ENCODE data around the gene SPTSSA.

Gene SPTSSA

DNA sequence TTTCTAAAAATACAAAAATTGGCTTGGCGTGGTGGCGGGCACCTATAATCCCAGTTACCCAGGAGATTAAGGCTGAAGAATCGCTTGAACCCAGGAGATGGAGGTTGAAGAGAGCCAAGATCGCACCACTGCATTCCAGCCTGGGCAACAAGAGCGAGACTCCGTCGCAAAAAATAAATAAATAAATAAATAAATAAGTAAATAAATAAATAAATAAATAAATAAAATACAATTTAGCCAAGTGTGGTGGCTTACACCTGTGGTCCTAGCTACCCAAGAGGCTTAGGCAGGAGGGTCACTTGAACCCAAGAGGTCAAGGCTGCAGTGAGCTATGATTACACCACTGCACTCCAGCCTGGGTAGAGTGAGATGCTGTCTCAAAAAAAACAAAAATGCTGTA is 26.5 kb upstream of the SPTSSA start:
- Histone ChIP-seq H3K4me3 (ENCODE audit: low read depth, low read length) (no peak overlapping the region), H3K9me3 (ENCODE audit: control insufficient read depth, insufficient read depth, low read depth, low read length) (no peaks in the 10 kb centered on the region), H3K4me1 (ENCODE audit: control insufficient read depth, insufficient read depth, low read length) (no peaks in the 10 kb centered on the region), H3K36me3 (ENCODE audit: control insufficient read depth in 2 of 2, insufficient read depth in 1 of 2, low read length in 2 of 2) (no peaks in the 10 kb centered on the region), H3K27ac (ENCODE audit: extremely low read depth, low read depth, low read length) (no peak overlapping the region)
- POLR2A ChIA-PET, result no interaction called here
- CTCF ChIA-PET, result no interaction called here
- no peak for TF ChIP-seq KLF10 (tag by site-specific recombination; IDR thresholded peaks at IDR 0.05)
- TF ChIP-seq ZFP69B (tag by site-specific recombination; IDR thresholded peaks at IDR 0.05), result no peak
- TF ChIP-seq ZNF433 (tag by site-specific recombination; IDR thresholded peaks at IDR 0.05; ENCODE audit: low read depth), result peak; percentile 15; the same call in 1 of the 2 replicates
- TF ChIP-seq ZNF426 (tag by site-specific recombination; IDR thresholded peaks at IDR 0.05), result peak; percentile 60
- TF ChIP-seq YY2 (tag by site-specific recombination; IDR thresholded peaks at IDR 0.05), result no peak
- no peak for TF ChIP-seq ZNF571 (tag by site-specific recombination; IDR thresholded peaks at IDR 0.05)
- TF ChIP-seq ZNF223 (tag by site-specific recombination; IDR thresholded peaks at IDR 0.05), result no peak
- TF ChIP-seq, protein P1, sequence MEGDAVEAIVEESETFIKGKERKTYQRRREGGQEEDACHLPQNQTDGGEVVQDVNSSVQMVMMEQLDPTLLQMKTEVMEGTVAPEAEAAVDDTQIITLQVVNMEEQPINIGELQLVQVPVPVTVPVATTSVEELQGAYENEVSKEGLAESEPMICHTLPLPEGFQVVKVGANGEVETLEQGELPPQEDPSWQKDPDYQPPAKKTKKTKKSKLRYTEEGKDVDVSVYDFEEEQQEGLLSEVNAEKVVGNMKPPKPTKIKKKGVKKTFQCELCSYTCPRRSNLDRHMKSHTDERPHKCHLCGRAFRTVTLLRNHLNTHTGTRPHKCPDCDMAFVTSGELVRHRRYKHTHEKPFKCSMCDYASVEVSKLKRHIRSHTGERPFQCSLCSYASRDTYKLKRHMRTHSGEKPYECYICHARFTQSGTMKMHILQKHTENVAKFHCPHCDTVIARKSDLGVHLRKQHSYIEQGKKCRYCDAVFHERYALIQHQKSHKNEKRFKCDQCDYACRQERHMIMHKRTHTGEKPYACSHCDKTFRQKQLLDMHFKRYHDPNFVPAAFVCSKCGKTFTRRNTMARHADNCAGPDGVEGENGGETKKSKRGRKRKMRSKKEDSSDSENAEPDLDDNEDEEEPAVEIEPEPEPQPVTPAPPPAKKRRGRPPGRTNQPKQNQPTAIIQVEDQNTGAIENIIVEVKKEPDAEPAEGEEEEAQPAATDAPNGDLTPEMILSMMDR (tag by site-specific recombination; IDR thresholded peaks at IDR 0.05), result no peak
- TF ChIP-seq GLI4 (tag by site-specific recombination; IDR thresholded peaks at IDR 0.05), result no peak
- peak; percentile 65 for TF ChIP-seq ZNF555 (tag by site-specific recombination; conservative IDR thresholded peaks at IDR 0.05)
- no peak for TF ChIP-seq ZSCAN30 (tag by site-specific recombination; IDR thresholded peaks at IDR 0.05)
- TF ChIP-seq, protein P2, sequence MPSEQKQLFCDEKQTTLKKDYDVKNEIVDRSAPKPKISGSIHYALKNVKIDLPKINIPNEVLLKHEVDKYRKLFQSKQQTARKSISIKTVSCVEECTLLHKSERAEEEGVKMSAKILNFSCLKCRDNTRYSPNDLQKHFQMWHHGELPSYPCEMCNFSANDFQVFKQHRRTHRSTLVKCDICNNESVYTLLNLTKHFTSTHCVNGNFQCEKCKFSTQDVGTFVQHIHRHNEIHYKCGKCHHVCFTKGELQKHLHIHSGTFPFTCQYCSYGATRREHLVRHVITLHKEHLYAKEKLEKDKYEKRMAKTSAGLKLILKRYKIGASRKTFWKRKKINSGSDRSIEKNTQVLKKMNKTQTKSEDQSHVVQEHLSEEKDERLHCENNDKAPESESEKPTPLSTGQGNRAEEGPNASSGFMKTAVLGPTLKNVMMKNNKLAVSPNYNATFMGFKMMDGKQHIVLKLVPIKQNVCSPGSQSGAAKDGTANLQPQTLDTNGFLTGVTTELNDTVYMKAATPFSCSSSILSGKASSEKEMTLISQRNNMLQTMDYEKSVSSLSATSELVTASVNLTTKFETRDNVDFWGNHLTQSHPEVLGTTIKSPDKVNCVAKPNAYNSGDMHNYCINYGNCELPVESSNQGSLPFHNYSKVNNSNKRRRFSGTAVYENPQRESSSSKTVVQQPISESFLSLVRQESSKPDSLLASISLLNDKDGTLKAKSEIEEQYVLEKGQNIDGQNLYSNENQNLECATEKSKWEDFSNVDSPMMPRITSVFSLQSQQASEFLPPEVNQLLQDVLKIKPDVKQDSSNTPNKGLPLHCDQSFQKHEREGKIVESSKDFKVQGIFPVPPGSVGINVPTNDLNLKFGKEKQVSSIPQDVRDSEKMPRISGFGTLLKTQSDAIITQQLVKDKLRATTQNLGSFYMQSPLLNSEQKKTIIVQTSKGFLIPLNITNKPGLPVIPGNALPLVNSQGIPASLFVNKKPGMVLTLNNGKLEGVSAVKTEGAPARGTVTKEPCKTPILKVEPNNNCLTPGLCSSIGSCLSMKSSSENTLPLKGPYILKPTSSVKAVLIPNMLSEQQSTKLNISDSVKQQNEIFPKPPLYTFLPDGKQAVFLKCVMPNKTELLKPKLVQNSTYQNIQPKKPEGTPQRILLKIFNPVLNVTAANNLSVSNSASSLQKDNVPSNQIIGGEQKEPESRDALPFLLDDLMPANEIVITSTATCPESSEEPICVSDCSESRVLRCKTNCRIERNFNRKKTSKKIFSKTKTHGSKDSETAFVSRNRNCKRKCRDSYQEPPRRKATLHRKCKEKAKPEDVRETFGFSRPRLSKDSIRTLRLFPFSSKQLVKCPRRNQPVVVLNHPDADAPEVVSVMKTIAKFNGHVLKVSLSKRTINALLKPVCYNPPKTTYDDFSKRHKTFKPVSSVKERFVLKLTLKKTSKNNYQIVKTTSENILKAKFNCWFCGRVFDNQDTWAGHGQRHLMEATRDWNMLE (tag by site-specific recombination; conservative IDR thresholded peaks at IDR 0.05; ENCODE audit: low read depth), result peak; percentile 77
- TF ChIP-seq, protein P3, sequence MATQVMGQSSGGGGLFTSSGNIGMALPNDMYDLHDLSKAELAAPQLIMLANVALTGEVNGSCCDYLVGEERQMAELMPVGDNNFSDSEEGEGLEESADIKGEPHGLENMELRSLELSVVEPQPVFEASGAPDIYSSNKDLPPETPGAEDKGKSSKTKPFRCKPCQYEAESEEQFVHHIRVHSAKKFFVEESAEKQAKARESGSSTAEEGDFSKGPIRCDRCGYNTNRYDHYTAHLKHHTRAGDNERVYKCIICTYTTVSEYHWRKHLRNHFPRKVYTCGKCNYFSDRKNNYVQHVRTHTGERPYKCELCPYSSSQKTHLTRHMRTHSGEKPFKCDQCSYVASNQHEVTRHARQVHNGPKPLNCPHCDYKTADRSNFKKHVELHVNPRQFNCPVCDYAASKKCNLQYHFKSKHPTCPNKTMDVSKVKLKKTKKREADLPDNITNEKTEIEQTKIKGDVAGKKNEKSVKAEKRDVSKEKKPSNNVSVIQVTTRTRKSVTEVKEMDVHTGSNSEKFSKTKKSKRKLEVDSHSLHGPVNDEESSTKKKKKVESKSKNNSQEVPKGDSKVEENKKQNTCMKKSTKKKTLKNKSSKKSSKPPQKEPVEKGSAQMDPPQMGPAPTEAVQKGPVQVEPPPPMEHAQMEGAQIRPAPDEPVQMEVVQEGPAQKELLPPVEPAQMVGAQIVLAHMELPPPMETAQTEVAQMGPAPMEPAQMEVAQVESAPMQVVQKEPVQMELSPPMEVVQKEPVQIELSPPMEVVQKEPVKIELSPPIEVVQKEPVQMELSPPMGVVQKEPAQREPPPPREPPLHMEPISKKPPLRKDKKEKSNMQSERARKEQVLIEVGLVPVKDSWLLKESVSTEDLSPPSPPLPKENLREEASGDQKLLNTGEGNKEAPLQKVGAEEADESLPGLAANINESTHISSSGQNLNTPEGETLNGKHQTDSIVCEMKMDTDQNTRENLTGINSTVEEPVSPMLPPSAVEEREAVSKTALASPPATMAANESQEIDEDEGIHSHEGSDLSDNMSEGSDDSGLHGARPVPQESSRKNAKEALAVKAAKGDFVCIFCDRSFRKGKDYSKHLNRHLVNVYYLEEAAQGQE (tag by site-specific recombination; IDR thresholded peaks at IDR 0.05), result 0 out of 2 replicates have a peak, but pooled peaks have one; percentile 23
- TF ChIP-seq ZFP37 (tag by site-specific recombination; IDR thresholded peaks at IDR 0.05), result no peak
- TF ChIP-seq, protein P4, sequence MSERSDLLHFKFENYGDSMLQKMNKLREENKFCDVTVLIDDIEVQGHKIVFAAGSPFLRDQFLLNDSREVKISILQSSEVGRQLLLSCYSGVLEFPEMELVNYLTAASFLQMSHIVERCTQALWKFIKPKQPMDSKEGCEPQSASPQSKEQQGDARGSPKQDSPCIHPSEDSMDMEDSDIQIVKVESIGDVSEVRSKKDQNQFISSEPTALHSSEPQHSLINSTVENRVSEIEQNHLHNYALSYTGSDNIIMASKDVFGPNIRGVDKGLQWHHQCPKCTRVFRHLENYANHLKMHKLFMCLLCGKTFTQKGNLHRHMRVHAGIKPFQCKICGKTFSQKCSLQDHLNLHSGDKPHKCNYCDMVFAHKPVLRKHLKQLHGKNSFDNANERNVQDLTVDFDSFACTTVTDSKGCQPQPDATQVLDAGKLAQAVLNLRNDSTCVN (tag by site-specific recombination; optimal IDR thresholded peaks at IDR 0.05), result no peak
- no peak for TF ChIP-seq OVOL3 (tag by site-specific recombination; IDR thresholded peaks at IDR 0.05)
- peak; percentile 77; the same call in 1 of the 2 replicates for TF ChIP-seq ZNF394 (tag by site-specific recombination; IDR thresholded peaks at IDR 0.05; ENCODE audit: borderline replicate concordance)
- TF ChIP-seq ZNF416 (tag by site-specific recombination; IDR thresholded peaks at IDR 0.05), result no peak
- 0 out of 2 replicates have a peak, but pooled peaks have one; percentile 16 for TF ChIP-seq ZBTB21 (tag by site-specific recombination; IDR thresholded peaks at IDR 0.05)
- no peak for TF ChIP-seq ZNF174 (tag by site-specific recombination; IDR thresholded peaks at IDR 0.05)
- no peak for TF ChIP-seq ZNF530 (tag by site-specific recombination; IDR thresholded peaks at IDR 0.05; ENCODE audit: low read depth)
- TF ChIP-seq, protein P5, sequence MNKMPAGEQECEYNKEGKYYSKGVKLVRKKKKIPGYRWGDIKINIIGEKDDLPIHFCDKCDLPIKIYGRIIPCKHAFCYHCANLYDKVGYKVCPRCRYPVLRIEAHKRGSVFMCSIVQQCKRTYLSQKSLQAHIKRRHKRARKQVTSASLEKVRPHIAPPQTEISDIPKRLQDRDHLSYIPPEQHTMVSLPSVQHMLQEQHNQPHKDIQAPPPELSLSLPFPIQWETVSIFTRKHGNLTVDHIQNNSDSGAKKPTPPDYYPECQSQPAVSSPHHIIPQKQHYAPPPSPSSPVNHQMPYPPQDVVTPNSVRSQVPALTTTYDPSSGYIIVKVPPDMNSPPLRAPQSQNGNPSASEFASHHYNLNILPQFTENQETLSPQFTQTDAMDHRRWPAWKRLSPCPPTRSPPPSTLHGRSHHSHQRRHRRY (tag by site-specific recombination; IDR thresholded peaks at IDR 0.05), result no peak
- peak; percentile 43; the same call in 1 of the 2 replicates for TF ChIP-seq ZNF623 (tag by site-specific recombination; IDR thresholded peaks at IDR 0.05)
- 0 out of 2 replicates have a peak, but pooled peaks have one; percentile 4 for TF ChIP-seq ZNF654 (tag by site-specific recombination; IDR thresholded peaks at IDR 0.05; ENCODE audit: low read depth)
- peak; percentile 19 for TF ChIP-seq ZNF510 (tag by site-specific recombination; IDR thresholded peaks at IDR 0.05; ENCODE audit: insufficient replicate concordance)
- 0 out of 2 replicates have a peak, but pooled peaks have one; percentile 57 for TF ChIP-seq ZNF202 (tag by site-specific recombination; IDR thresholded peaks at IDR 0.05; ENCODE audit: borderline replicate concordance)
- no peak for TF ChIP-seq ZBTB20 (tag by site-specific recombination; IDR thresholded peaks at IDR 0.05)

All from HEK293 (cell line).